B cell (primary cell): ENCODE results near the gene DCAF6. TPM values are rescaled to one million over a fixed set of nuclear protein-coding genes. Genes with fewer than 3 reads are reported as not detected.

Experiments used
- ATAC-seq: fragments of 200-7000 bp; cut with Tn5 transposase; one replicate; pipeline ENCODE4 v1.10.0; 2021; ENCODE audit warnings: low read depth, mild to moderate bottlenecking, moderate number of reproducible peaks, moderate library complexity
- CTCF ChIA-PET: fragments of 350-600 bp; sonication (Branson Sonifier 250); formaldehyde crosslinking; loops from one replicate; lab custom pipeline; 2021; ENCODE audit warnings: antibody characterized with exemption, inconsistent platforms; lab: Charles Lee
- POLR2A ChIA-PET: fragments of 350-600 bp; sonication (Branson Sonifier 250); formaldehyde crosslinking; loops from one replicate; lab custom pipeline; 2021; ENCODE audit warnings: antibody characterized with exemption; lab: Charles Lee
- DNase-seq: peaks from one replicate; pipeline ENCODE4 v3.0.0; 2013
- H2AFZ ChIP-seq: 2 replicates; pipeline ENCODE4 v1.6.1; 2012; ENCODE audit warnings: mild to moderate bottlenecking, low read depth, low read length; ENCODE audit not compliant: insufficient read depth, poor library complexity, severe bottlenecking
- H3K27ac ChIP-seq, 2 donors: 1 replicate in 1 of 2; 2 replicates in 1 of 2; pipeline ENCODE4 v1.5.1; 2012 to 2013; ENCODE audit warnings: low read length in 2 of 2, mild to moderate bottlenecking in 2 of 2, moderate library complexity in 1 of 2
- H3K27me3 ChIP-seq, 4 experiments: fragments of 200-600 bp in 1 of 4; sonication (generic) in 1 of 4; replicated peaks in 1 of 4; 1 replicate in 2 of 4; 2 replicates in 2 of 4; pipeline versions ENCODE4 v1.6.1 to v1.7.0; 2013 to 2016; ENCODE audit warnings: low read length in 3 of 4, mild to moderate bottlenecking in 2 of 4, mixed read lengths in 1 of 4, moderate library complexity in 1 of 4; ENCODE audit not compliant: insufficient read depth in 4 of 4, control insufficient read depth in 3 of 4; ENCODE audit errors: control extremely low read depth in 1 of 4
- H3K36me3 ChIP-seq, 2 experiments: replicated peaks in 1 of 2; 1 replicate in 1 of 2; 2 replicates in 1 of 2; pipeline versions ENCODE4 v1.6.1 to v1.7.1; 2013; ENCODE audit warnings: low read length in 1 of 2; ENCODE audit not compliant: insufficient read depth in 2 of 2, control insufficient read depth in 1 of 2; ENCODE audit errors: control extremely low read depth in 1 of 2, extremely low read depth in 1 of 2
- H3K4me1 ChIP-seq, 2 donors: fragments of 200-600 bp in 1 of 2; sonication (generic) in 1 of 2; 1 replicate in 1 of 2; 2 replicates in 1 of 2; pipeline versions ENCODE4 v1.5.1 to v1.6.1; 2013 to 2017; ENCODE audit warnings: low read length in 2 of 2; ENCODE audit not compliant: control insufficient read depth in 2 of 2, insufficient read depth in 2 of 2
- H3K4me2 ChIP-seq: replicated peaks from 2 replicates; pipeline ENCODE3; 2012; ENCODE audit warnings: mild to moderate bottlenecking, low read depth, low read length; ENCODE audit not compliant: poor library complexity, severe bottlenecking
- H3K4me3 ChIP-seq, 5 experiments: fragments of 200-600 bp in 1 of 5; sonication (generic) in 1 of 5; 1 replicate in 3 of 5; 2 replicates in 2 of 5; pipeline versions ENCODE4 v1.5.1 to v1.7.0; 2011 to 2016; ENCODE audit warnings: low read length in 4 of 5, mild to moderate bottlenecking in 4 of 5, low read depth in 2 of 5, control low read depth in 1 of 5, moderate library complexity in 1 of 5; ENCODE audit not compliant: insufficient read depth in 1 of 5; ENCODE audit errors: control extremely low read depth in 1 of 5, extremely low read depth in 1 of 5
- H3K79me2 ChIP-seq: fragments of 200-600 bp; sonication (generic); one replicate; pipeline ENCODE4 v1.6.0; 2016; ENCODE audit warnings: low read length; ENCODE audit not compliant: control insufficient read depth, insufficient read depth
- H3K9ac ChIP-seq: fragments of 200-600 bp; sonication (generic); 2 replicates; pipeline ENCODE4 v1.6.1; 2017; ENCODE audit warnings: mild to moderate bottlenecking, low read length, moderate library complexity
- H3K9me3 ChIP-seq, 3 donors: one replicate each; pipeline versions ENCODE4 v1.6.1 to v1.7.1; 2013; ENCODE audit warnings: low read length in 2 of 3; ENCODE audit not compliant: control insufficient read depth in 2 of 3, insufficient read depth in 1 of 3; ENCODE audit errors: control extremely low read depth in 1 of 3
- H4K20me1 ChIP-seq: 2 replicates; pipeline ENCODE4 v1.6.0; 2012; ENCODE audit warnings: mild to moderate bottlenecking, low read length; ENCODE audit not compliant: insufficient read depth, control insufficient read depth, poor library complexity, severe bottlenecking
- H3K27ac Mint-ChIP-seq: one replicate; pipeline ENCODE4 v1.8.0; 2021; ENCODE audit warnings: mixed read lengths
- H3K27me3 Mint-ChIP-seq: one replicate; pipeline ENCODE4 v1.8.0; 2021; ENCODE audit warnings: mixed read lengths
- H3K4me1 Mint-ChIP-seq: one replicate; pipeline ENCODE4 v1.8.0; 2021; ENCODE audit warnings: mixed read lengths
- H3K4me3 Mint-ChIP-seq: one replicate; pipeline ENCODE4 v1.8.0; 2021; ENCODE audit warnings: mixed read lengths
- H3K9me3 Mint-ChIP-seq: one replicate; pipeline ENCODE4 v1.8.0; 2022; ENCODE audit warnings: mixed read lengths; ENCODE audit not compliant: insufficient read depth
- EZH2 ChIP-seq: IDR thresholded peaks from 2 replicates; pipeline ENCODE4 v1.6.1; 2012; ENCODE audit warnings: borderline replicate concordance, low read depth, mild to moderate bottlenecking, moderate library complexity, low read length; ENCODE audit not compliant: insufficient read depth, poor library complexity, severe bottlenecking
- WGBS: methylation state at CpG from one replicate; pipeline ENCODE4 v1.1.5; 2013; ENCODE audit warnings: missing lambda C conversion rate; ENCODE audit not compliant: insufficient coverage; 5-methylcytosine and 5-hydroxymethylcytosine counted together
- intact Hi-C: fragments of 100-400 bp; cut with micrococcal nuclease; formaldehyde crosslinking; loops from one replicate; pipeline ENCODE4 v1.10.0; 2022
- polyA plus RNA-seq: library from polyadenylated mRNA; depleted of rRNA; stranded (reverse); fragments of >200 nt; gene quantifications from 2 replicates; pipeline ENCODE4 v1.2.3, GENCODE V29; 2012
- total RNA-seq, 2 donors: library from RNA; stranded (reverse); fragments of 120-200 nt in 1 of 2; gene quantifications; 1 replicate in 1 of 2; 2 replicates in 1 of 2; pipeline versions ENCODE4 v1.2.3 to v1.2.4, GENCODE V29; 2013 to 2022
- TF ChIP-seq, protein P1 (sequence below): fragments of 200-600 bp; IDR thresholded peaks from one replicate; pipeline ENCODE4 v1.8.0; 2022; ENCODE audit warnings: antibody characterized with exemption, mild to moderate bottlenecking

The DCAF6 gene
- total and polyA plus RNA-seq, 2 donors (not counting 1 experiment from before 2014, with no cell fraction given), result 17.5 to 40.4 TPM

DNA sequence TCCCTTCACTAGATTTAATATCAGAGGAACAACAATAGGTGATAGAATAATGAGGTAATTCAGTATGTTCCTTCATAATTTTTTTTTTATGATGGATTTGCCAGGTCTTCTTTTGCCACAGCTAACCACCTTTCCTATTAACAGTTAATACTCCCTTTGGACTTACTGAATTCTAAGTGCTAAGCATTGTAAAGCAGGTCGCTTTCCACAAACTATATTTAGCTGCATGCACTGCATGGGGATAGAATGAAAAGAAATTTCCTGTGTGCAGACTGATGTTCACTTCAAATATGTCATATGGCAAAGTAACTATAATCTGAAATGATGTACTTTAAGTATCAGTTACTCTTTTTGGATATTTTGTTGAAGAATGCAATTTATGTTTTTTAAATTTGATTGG, 114.4 kb downstream of the DCAF6 start:
- Mint-ChIP-seq H3K4me1 (peaks cover 4% of the 10 kb centered on the region), H3K27me3 (no peaks in the 10 kb centered on the region), H3K27ac (no peak overlapping the region), H3K4me3 (no peak overlapping the region), H3K9me3 (no peaks in the 10 kb centered on the region)
- Histone ChIP-seq H2AFZ (no peak overlapping the region), H3K4me2 (no peak overlapping the region), H3K4me1 (peaks cover 7% of the 10 kb centered on the region in 2 donors), H3K36me3 (peaks cover 0 to 13% of the 10 kb centered on the region in 2 experiments), H3K27me3 (no peaks in the 10 kb centered on the region), H3K27ac (no peak overlapping the region), H3K79me2 (no peaks in the 10 kb centered on the region), H4K20me1 (no peaks in the 10 kb centered on the region), H3K4me3 (no peak overlapping the region), H3K9ac (no peak overlapping the region), H3K9me3 (no peaks in the 10 kb centered on the region)
- ATAC-seq (no peak), DNase-seq (no peak)
- intact Hi-C loops, result no loop called here
- ChIA-PET CTCF (no interaction called here), POLR2A (interaction anchor here (0.9 kb wide), 1 partner anchor 114 kb away, joined by 3 read pairs; the partner anchor contains the start of genes DCAF6 and MPC2)
- TF ChIP-seq, protein P1, sequence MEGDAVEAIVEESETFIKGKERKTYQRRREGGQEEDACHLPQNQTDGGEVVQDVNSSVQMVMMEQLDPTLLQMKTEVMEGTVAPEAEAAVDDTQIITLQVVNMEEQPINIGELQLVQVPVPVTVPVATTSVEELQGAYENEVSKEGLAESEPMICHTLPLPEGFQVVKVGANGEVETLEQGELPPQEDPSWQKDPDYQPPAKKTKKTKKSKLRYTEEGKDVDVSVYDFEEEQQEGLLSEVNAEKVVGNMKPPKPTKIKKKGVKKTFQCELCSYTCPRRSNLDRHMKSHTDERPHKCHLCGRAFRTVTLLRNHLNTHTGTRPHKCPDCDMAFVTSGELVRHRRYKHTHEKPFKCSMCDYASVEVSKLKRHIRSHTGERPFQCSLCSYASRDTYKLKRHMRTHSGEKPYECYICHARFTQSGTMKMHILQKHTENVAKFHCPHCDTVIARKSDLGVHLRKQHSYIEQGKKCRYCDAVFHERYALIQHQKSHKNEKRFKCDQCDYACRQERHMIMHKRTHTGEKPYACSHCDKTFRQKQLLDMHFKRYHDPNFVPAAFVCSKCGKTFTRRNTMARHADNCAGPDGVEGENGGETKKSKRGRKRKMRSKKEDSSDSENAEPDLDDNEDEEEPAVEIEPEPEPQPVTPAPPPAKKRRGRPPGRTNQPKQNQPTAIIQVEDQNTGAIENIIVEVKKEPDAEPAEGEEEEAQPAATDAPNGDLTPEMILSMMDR, result no peak
- TF ChIP-seq EZH2, result no peak
- no CpG with 5 or more reads among the region's 1 CpG for WGBS

- POLR2A ChIA-PET, result no interaction called here
- H3K27ac Mint-ChIP-seq, result no peak overlapping the region
- H3K36me3 ChIP-seq, result peaks cover 0 to 5% of the 10 kb centered on the region in 2 experiments
- H3K4me3 Mint-ChIP-seq, result no peak overlapping the region
- no peaks in the 10 kb centered on the region for H3K27me3 ChIP-seq
- TF ChIP-seq EZH2, result no peak
- TF ChIP-seq, protein P1, result no peak
- H3K4me3 ChIP-seq, result no peak overlapping the region
- intact Hi-C loops, result no loop called here
- H3K4me1 Mint-ChIP-seq, result peaks cover 4% of the 10 kb centered on the region
- no peaks in the 10 kb centered on the region for H3K9me3 ChIP-seq
- H3K27ac ChIP-seq, result no peak overlapping the region
- WGBS, result 100% methylated on average over 2 of the region's 2 CpGs
- no peak overlapping the region for H2AFZ ChIP-seq
- no peaks in the 10 kb centered on the region for H4K20me1 ChIP-seq
- ATAC-seq (no peak), DNase-seq (no peak)
- peak overlapping the region; percentile 11 for H3K4me2 ChIP-seq
- no peaks in the 10 kb centered on the region for H3K79me2 ChIP-seq
- H3K9me3 Mint-ChIP-seq, result no peaks in the 10 kb centered on the region
- H3K4me1 ChIP-seq, result peaks cover 7% of the 10 kb centered on the region in 2 donors
- no peak overlapping the region for H3K9ac ChIP-seq
- no peaks in the 10 kb centered on the region for H3K27me3 Mint-ChIP-seq
- CTCF ChIA-PET, result interaction anchor here (0.9 kb wide), 1 partner anchor 9 kb away, joined by 3 read pairs; no protein-coding TSS in a partner anchor
These were observed 117.2 kb downstream of the DCAF6 start for GRCh38 chr1:168053681-168054080.
